Transverse colon (tissue), 4 donors: ENCODE results near the gene MUC5B. TPM values are rescaled to one million over a fixed set of nuclear protein-coding genes. Genes with fewer than 3 reads are reported as not detected.

Experiments
- DNase-seq: peaks from one replicate; pipeline ENCODE4 v3.0.0-alpha.2; 2019
- H3K27ac ChIP-seq, 4 donors: fragments of 200-600 bp; sonication (generic); 2 replicates each; pipeline ENCODE4 v1.5.1; 2016 to 2018; ENCODE audit warnings: inconsistent platforms in 4 of 4
- H3K27me3 ChIP-seq: fragments of 200-600 bp; sonication (generic); 2 replicates; pipeline ENCODE4 v1.5.1; 2017; ENCODE audit warnings: inconsistent platforms
- H3K36me3 ChIP-seq, 4 donors: fragments of 200-600 bp; sonication (generic); 2 replicates each; pipeline ENCODE4 v1.5.1; 2017 to 2019; ENCODE audit warnings: inconsistent platforms in 4 of 4
- H3K4me1 ChIP-seq, 4 donors: fragments of 200-600 bp; sonication (generic); 2 replicates each; pipeline ENCODE4 v1.5.1; 2017 to 2020; ENCODE audit warnings: inconsistent platforms in 4 of 4
- H3K4me3 ChIP-seq, 4 donors: fragments of 200-600 bp; sonication (generic); 1 replicate in 1 of 4; 2 replicates in 3 of 4; pipeline versions ENCODE4 v1.5.1 to v1.6.1; 2017 to 2019; ENCODE audit warnings: inconsistent platforms in 4 of 4
- H3K9me3 ChIP-seq, 2 donors: fragments of 200-600 bp; sonication (generic); 2 replicates each; pipeline ENCODE4 v1.5.1; 2017 to 2019; ENCODE audit warnings: inconsistent platforms in 2 of 2
- EP300 ChIP-seq: sonication (generic); formaldehyde crosslinking; IDR thresholded peaks from one replicate; pipeline ENCODE4 v1.6.1; 2017; ENCODE audit warnings: antibody characterized with exemption, low read depth
- POLR2A ChIP-seq: fragments of 450-650 bp; IDR thresholded peaks from one replicate; pipeline ENCODE4 v1.6.1; 2016; ENCODE audit warnings: antibody characterized with exemption, mild to moderate bottlenecking, moderate library complexity
- POLR2AphosphoS5 ChIP-seq, 3 donors: sonication (generic); formaldehyde crosslinking; IDR thresholded peaks; one replicate each; pipeline ENCODE4 v1.6.1; 2016; ENCODE audit warnings: antibody characterized with exemption in 3 of 3
- WGBS, 2 donors: methylation state at CpG; one replicate each; pipeline ENCODE4 v1.1.5; 2018; ENCODE audit warnings: low coverage in 1 of 2; 5-methylcytosine and 5-hydroxymethylcytosine counted together
- in situ Hi-C, 4 donors: fragments of 200-750 bp; cut with MboI; loops; one replicate each; pipeline versions ENCODE4 v1.15.0 to v1.15.1; 2017; ENCODE audit warnings: low sequenced_read_pairs in 3 of 4, low pct_ligation_motif_present in 1 of 4, low pct_unique_long_range_greater_than_20kb in 1 of 4
- intact Hi-C: fragments of 100-400 bp; cut with DNase I; formaldehyde crosslinking; loops from one replicate; pipeline ENCODE4 v1.15.1; 2023; ENCODE audit warnings: low total_unique reads
- total RNA-seq, 4 donors: library from RNA; depleted of rRNA; stranded (reverse); fragments of >200 nt; gene quantifications; one replicate each; pipeline ENCODE4 v1.1.0, GENCODE V29; 2016
- TF ChIP-seq, protein P1 (sequence below), 5 experiments: fragments of 200-600 bp in 3 of 5; fragments of 450-650 bp in 2 of 5; sonication (generic) in 3 of 5; IDR thresholded peaks; 1 replicate in 2 of 5; 2 replicates in 3 of 5; pipeline ENCODE4 v1.5.1; 2016 to 2017; ENCODE audit warnings: antibody characterized with exemption in 5 of 5, inconsistent platforms in 3 of 5, mild to moderate bottlenecking in 2 of 5, moderate library complexity in 1 of 5

MUC5B gene
- total RNA-seq, 4 donors from 2014 or later: 58.0 to 825 (median 85.6) TPM

DNA sequence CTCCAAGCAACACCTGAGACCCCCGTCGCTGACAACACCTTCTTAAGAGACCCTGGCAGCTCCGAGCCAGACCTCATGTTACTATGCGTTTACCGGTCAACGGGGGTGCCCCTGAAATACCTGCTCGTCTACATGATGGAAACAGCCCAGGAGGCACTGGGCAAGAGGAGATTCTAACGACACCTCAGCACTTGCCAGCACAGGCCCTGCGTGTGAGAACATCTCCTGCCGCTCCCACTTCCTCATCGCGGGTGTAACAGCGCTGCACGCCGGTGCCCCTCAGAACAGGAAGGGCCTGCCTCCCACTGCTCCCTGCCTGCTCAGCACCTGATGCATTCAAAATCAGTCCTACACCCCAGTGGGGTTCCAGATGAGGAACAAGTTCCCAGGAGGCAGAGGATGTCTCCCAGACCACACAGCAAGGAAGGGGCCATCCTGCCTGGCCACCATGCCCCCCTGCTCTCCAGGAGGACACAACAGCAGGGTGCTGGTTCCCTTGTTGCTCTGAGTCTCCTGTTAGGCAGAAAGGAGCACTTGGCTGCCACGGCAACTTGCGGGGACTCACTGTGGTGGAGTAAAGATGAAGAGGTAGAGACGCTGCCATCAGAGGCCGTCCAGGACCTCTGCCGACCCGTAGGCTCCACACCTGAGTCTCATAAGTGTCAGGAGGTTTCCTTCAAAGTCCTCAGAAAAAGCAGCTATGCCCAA is 84.5 kb downstream of the MUC5B start:
- H3K4me1 ChIP-seq: peaks cover 38 to 75% (median 67%) of the 10 kb centered on the region in 4 donors
- no peak for TF ChIP-seq EP300
- intact Hi-C loops: loop anchor here (10.0 kb wide), 1 partner anchor 207 kb away; no protein-coding TSS in a partner anchor
- in situ Hi-C loops: no loop called here
- no peaks in the 10 kb centered on the region for H3K27me3 ChIP-seq
- no peaks in the 10 kb centered on the region for H3K9me3 ChIP-seq
- 85 to 88% methylated on average over 4 to 21 of the region's 21 CpGs for WGBS, 2 donors
- DNase-seq: no peak
- no peaks in the 10 kb centered on the region for H3K36me3 ChIP-seq
- H3K4me3 ChIP-seq: no peak overlapping the region
- no peak overlapping the region for H3K27ac ChIP-seq

DNA sequence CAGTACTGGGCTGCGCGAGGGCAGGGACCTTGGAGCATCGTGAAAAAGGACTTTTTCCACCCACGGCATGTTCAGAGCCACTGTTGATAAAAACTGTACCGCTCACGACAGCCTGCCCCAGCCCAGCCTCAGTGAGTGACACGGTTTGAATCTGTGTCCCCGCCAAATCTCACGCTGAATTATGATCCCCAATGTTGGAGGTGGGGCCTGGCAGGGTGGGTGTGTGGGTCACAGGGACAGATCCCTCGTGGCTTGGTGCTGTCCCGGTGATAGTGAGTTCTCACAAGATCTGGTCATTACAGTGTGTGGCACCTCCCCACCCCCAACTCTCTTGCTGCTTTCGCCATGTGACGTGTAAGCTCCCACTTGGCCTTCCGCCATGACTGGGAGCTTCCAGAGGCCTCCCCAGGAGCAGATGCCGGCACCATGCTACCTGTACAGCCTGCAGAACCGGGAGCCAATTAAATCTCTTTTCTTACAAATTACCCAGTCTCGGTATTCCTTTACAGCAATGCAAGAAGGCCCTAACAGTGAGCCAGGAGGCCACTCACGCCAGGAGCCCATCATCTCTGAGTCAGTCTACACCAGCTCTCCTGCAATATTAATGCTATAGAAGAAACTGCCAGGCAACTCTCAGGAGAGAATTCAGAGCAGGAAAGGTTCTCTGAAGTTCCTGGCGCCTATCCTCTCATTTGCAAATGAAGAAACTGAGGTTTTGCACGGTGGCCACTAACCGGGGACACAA is 85.3 kb downstream of the MUC5B start:
- intact Hi-C loops (loop anchor here (10.0 kb wide), 1 partner anchor 207 kb away; no protein-coding TSS in a partner anchor), in situ Hi-C loops (no loop called here)
- H3K27me3 ChIP-seq: no peaks in the 10 kb centered on the region
- H3K4me1 ChIP-seq: peaks cover 30 to 67% (median 60%) of the 10 kb centered on the region in 4 donors
- peak overlapping the region; percentile 63 to 94 (median 88) for H3K4me3 ChIP-seq
- DNase-seq: no peak
- WGBS, 2 donors: 73 to 80% methylated on average over 4 to 21 of the region's 21 CpGs
- H3K36me3 ChIP-seq: no peaks in the 10 kb centered on the region
- H3K27ac ChIP-seq: peak overlapping the region; percentile 93 to 96 (median 94)
- H3K9me3 ChIP-seq: no peaks in the 10 kb centered on the region
- TF ChIP-seq POLR2A (no peak), EP300 (no peak), POLR2AphosphoS5 (IDR thresholded peaks at IDR 0.05) (no peak)
- TF ChIP-seq, protein P1, sequence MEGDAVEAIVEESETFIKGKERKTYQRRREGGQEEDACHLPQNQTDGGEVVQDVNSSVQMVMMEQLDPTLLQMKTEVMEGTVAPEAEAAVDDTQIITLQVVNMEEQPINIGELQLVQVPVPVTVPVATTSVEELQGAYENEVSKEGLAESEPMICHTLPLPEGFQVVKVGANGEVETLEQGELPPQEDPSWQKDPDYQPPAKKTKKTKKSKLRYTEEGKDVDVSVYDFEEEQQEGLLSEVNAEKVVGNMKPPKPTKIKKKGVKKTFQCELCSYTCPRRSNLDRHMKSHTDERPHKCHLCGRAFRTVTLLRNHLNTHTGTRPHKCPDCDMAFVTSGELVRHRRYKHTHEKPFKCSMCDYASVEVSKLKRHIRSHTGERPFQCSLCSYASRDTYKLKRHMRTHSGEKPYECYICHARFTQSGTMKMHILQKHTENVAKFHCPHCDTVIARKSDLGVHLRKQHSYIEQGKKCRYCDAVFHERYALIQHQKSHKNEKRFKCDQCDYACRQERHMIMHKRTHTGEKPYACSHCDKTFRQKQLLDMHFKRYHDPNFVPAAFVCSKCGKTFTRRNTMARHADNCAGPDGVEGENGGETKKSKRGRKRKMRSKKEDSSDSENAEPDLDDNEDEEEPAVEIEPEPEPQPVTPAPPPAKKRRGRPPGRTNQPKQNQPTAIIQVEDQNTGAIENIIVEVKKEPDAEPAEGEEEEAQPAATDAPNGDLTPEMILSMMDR (IDR thresholded peaks at IDR 0.05): no peak

GRCh38 chr11:1308743-1309497 is 86.1 kb downstream of the MUC5B start:
- H3K4me3 ChIP-seq: peak overlapping the region; percentile 63 to 94 (median 88)
- no peaks in the 10 kb centered on the region for H3K9me3 ChIP-seq
- TF ChIP-seq, protein P1 (IDR thresholded peaks at IDR 0.05): no peak
- TF ChIP-seq EP300 (no peak), POLR2A (no peak), POLR2AphosphoS5 (IDR thresholded peaks at IDR 0.05) (no peak)
- H3K27ac ChIP-seq: peak overlapping the region; percentile 93 to 96 (median 94)
- H3K27me3 ChIP-seq: no peaks in the 10 kb centered on the region
- DNase-seq: no peak
- peaks cover 22 to 60% (median 54%) of the 10 kb centered on the region in 4 donors for H3K4me1 ChIP-seq
- intact Hi-C loops (loop anchor here (10.0 kb wide), 1 partner anchor 206 kb away; no protein-coding TSS in a partner anchor), in situ Hi-C loops (no loop called here)
- WGBS, 2 donors: 6% methylated on average over 22 of the region's 58 CpGs; no CpG with 5 or more reads in 1 of the 2 donors
- H3K36me3 ChIP-seq: no peaks in the 10 kb centered on the region

DNA sequence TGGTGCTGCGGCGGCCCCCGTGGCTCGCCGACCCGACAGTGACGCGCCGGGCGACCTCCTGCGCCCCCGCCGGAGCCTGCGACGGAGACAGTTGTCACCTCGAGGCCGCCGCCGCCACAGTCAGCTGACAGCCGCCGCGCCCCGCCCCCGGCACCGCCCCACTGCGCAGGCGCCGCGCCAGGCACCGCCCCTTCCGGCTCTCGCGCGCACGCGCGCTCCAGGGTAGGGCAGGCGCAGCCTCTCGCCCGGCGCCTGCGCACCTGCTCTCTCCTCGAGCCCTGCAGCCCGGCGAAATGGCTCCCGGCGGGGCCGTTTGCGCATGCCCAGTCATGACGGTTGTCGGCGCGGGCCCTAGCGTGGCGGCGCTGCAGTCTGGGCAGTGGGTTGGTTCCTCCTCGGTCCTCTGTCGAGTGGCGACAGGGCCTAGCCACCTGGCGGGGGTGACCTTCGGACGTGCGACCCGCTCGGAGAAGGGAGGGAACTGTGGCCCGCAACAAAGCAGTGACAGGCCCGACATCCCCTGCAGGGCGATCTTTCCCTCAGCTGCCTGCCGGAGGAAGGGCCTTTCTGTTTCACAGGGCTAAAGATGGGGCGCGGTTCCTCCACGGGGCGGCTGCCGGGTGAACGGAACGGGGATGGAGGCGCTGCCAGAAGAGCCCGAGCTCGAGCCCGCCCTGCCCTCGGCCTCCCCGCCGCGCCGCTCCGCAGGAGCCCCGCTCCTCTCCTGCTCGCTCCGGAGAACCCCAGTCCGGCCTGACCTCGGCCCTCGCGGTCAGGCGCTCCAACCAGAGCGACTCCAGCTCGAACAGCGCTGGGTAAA is 86.8 kb downstream of the MUC5B start, which contains the start of gene TOLLIP:
Gene TOLLIP, minus strand, starts transcription at position 135 of the 820 bp plus-strand sequence. Its CDS starts 134 bp downstream, at position 1.
- Histone ChIP-seq H3K4me1 (peaks cover 15 to 53% (median 46%) of the 10 kb centered on the region in 4 donors), H3K36me3 (no peaks in the 10 kb centered on the region), H3K27ac (peak within 1 kb of the TSS; percentile 93 to 96 (median 94)), H3K9me3 (no peaks in the 10 kb centered on the region), H3K4me3 (peak within 1 kb of the TSS; percentile 63 to 94 (median 88)), H3K27me3 (no peaks in the 10 kb centered on the region)
- DNase-seq: peak; percentile 97
- in situ Hi-C loops: no loop called here
- WGBS, 2 donors: 4% methylated on average over 40 of the region's 97 CpGs; no CpG with 5 or more reads in 1 of the 2 donors
- TF ChIP-seq POLR2AphosphoS5 (IDR thresholded peaks at IDR 0.05) (peak; percentile 80 to 88 (median 83)), POLR2A (peak; percentile 73), EP300 (no peak)
- TF ChIP-seq, protein P1 (IDR thresholded peaks at IDR 0.05): peak in 2 of 5 experiments; percentile 4 to 33
- intact Hi-C loops: loop anchor here (10.0 kb wide), 1 partner anchor 205 kb away; no protein-coding TSS in a partner anchor
